ENCODE results near the gene MRRF.

Gene MRRF, protein sequence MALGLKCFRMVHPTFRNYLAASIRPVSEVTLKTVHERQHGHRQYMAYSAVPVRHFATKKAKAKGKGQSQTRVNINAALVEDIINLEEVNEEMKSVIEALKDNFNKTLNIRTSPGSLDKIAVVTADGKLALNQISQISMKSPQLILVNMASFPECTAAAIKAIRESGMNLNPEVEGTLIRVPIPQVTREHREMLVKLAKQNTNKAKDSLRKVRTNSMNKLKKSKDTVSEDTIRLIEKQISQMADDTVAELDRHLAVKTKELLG

DNA sequence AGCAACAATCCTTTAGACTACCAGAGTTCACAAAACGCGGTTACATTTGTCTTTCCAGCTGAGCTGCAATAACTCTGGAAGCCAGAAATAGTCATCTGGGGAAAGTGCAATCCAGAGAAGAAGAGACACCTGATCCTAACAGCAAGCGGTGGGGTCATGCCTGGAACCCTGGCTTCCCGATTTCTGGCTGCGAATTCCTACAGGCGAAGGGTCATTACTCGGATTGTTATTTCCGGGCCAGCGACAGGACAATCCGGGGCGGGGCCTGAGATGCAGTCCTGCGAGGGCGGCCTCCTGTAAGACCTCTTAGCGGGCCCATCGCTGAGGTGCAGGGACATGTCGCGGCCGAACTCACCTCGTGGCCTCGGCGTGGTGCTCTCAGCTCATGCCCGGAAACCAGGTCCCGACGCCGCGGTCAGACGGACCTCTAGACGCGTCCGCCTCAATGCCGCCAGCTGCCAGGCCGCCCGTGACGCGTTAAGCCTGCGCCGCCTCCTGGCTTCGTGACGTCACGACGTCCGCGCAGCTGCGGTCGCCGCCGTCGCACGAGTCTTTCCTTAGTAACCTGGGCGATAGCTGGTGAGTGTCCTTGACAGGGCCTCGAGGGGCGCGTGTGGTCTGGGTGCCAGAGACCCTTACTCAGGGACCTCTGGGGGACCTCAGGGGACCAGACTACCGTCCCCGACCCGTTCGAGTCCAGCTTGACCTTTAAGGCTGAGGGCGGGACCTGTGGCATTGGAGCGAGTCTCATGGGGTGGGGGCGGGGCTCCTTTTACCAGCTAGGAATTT, at the start of gene MRRF, which contains the start of gene RBM18:
MRRF (plus strand) TSS at position 523 of the 789 bp plus-strand sequence. CDS start 6,010 bp downstream, outside the sequence.
RBM18 (minus strand) TSS at position 481 of the 789 bp plus-strand sequence. CDS start 3,348 bp downstream, outside the sequence.
- peak within 1 kb of the TSS; percentile 97 to 99 for H3K4me3 Mint-ChIP-seq
- H3K9me3 Mint-ChIP-seq: no peaks in the 10 kb centered on the region
- peak within 1 kb of the TSS; percentile 100 for H3K27ac Mint-ChIP-seq
- peak; percentile 95 for ATAC-seq
- H3K4me1 Mint-ChIP-seq: peaks cover 43% of the 10 kb centered on the region
- peak; percentile 89 to 91 for DNase-seq
- no peaks in the 10 kb centered on the region for H3K27me3 Mint-ChIP-seq

DNA sequence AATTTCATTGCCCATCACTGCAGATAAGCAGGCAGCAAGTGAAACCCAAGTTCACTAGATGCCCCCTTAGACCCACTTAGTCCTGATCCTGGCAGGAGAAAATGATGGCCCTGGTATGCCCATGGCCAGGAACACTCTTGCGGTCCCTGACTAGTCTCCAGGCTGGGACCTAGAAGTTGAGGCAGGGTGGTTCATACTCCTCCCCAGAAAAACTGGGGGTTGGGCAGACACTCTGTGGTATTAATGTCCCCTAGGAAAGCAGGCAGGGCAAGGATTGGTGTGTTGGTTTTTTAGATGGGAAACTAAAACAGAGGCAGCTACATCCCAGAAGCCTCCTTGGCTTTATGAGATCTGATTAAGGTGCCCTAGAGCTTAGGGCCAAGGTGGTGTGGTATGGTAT, 49.0 kb upstream of the MRRF start:
- Mint-ChIP-seq H3K9me3 (no peaks in the 10 kb centered on the region), H3K27me3 (peaks cover 98% of the 10 kb centered on the region), H3K4me3 (no peak overlapping the region), H3K4me1 (peaks cover 39% of the 10 kb centered on the region), H3K27ac (no peak overlapping the region)
- DNase-seq (no peak), ATAC-seq (no peak)

DNA sequence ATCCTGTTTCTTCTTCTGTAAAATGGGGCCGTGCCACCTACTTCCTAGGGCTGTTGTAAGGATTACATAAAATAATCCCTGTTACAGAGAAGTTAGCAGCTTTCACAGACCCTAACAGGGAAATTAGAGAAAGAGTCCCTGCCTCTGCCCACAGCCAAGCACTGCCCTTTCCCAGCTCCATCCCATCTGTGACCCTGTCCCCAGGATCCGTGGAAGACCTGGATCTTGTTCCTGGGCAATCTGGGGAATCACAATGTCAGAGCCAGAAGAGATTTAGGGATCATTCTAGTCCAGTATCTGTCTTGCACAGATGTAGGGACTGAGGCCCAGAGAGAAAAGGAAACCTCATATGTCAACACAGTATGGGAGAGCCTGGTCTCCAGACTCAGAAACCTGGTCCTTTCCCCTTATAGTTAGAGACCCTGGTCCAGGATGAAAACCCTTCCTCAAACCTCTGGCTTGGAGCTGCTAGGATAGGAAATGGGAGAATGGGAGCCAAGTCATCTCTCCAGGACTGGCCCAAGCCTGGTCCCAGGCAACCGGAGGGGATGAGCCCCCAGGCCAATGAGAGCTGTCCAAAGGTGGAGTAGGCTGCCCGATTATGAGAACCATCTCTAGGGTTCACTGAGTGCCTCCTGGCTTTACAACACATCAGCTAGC, 48.4 kb upstream of the MRRF start:
- Mint-ChIP-seq H3K9me3 (no peaks in the 10 kb centered on the region), H3K4me1 (peaks cover 40% of the 10 kb centered on the region), H3K27me3 (peaks cover 98% of the 10 kb centered on the region), H3K27ac (no peak overlapping the region), H3K4me3 (no peak overlapping the region)
- DNase-seq (no peak), ATAC-seq (no peak)

DNA sequence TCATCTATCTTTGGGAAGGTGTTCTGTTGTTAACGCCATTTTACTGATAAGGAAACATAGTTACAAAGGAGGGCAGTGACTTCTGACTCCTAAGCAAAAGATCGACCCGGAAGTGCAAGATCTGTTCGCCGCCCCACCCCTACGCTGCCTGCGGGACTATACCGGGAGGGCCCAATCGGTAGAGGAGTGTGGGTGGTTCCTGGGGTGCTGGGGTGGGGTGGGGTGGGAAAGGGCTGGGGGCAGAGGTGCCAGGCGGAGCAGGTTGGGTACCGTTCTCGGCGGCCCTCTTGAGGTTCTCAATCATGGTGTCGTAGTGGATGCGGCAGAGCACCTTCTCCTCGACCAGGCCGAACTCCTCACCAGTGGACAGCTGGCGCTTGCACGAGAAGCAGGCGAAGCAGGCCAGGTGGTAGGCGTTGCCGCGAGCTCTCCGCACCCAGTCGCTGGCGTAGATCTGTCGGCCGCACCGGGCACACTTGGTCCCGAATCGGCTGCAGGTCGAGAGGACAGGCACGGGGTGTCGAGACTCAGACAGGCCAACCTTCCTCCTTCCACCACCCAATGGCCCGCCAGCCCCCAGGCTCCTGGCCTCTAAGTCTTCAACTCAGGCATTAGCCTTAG, 47.8 kb upstream of the MRRF start:
- no peak overlapping the region for H3K27ac Mint-ChIP-seq
- H3K27me3 Mint-ChIP-seq: peaks cover 98% of the 10 kb centered on the region
- DNase-seq (no peak), ATAC-seq (no peak)
- H3K4me3 Mint-ChIP-seq: no peak overlapping the region
- peaks cover 40% of the 10 kb centered on the region for H3K4me1 Mint-ChIP-seq
- no peaks in the 10 kb centered on the region for H3K9me3 Mint-ChIP-seq

DNA sequence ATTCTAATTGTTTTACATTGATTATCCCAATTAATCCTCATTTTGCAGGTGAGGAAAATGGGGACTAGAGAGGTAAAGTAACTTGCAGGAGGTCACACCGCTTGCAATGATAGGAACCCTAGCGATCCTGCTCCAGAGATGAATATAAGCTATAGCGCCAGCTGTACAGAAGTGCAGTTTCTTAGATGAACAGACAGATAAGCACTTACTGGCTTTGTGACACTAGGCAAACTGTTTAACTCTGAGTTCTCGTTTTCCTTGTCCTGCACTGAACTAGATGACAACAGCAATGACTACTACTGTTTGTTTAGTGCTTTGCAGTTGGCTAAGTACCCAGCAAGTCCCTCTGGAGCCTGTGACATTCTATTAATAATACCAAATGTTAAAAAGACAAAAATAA, 47.0 kb upstream of the MRRF start:
- peaks cover 40% of the 10 kb centered on the region for H3K4me1 Mint-ChIP-seq
- no peaks in the 10 kb centered on the region for H3K9me3 Mint-ChIP-seq
- no peak overlapping the region for H3K4me3 Mint-ChIP-seq
- peaks cover 98% of the 10 kb centered on the region for H3K27me3 Mint-ChIP-seq
- H3K27ac Mint-ChIP-seq: no peak overlapping the region
- ATAC-seq: no peak
- no peak for DNase-seq

DNA sequence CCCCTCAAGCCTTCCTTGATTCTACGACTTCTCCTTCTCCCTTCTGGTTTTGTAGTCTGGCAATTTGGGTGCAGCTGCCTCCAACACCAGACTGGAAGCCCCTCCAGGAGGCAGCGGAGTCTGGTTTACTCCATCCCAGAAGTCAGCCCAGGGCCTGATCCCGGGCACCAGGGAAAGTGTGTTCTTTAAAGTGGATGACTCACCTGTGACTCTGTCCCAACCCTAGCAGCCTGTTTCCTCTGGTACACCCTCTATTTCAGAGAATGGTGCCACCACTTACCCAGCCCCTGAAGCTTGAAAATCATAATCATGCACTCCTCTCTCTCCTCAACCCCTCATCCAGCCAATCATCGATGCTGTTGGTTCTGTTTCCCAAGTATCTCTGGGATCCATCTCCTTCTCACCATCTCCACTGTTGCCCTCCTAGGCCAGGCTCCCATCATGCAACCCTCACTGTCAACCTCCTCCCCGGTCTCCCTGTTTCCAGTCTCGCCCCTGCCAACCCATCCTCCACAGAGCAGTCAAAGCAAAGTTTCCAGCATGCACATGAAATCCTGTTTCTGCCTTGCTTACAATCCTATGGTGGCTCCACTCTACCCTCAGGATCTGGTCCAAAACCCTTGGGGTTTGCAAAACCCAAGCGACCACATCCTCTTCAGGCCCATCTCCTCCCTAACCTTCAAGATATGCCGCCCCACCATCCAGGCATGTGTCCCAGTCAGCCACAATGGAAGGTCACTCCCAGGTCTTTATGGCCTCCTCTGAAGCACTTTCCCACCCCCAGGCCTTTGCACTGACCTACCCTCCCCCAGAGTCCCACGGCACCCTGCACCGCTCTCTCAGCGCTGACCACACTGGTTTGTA, 46.4 kb upstream of the MRRF start:
- Mint-ChIP-seq H3K27me3 (peaks cover 98% of the 10 kb centered on the region), H3K9me3 (no peaks in the 10 kb centered on the region), H3K27ac (no peak overlapping the region), H3K4me1 (peaks cover 34% of the 10 kb centered on the region), H3K4me3 (peak overlapping the region; percentile 75 to 81)
- ATAC-seq (no peak), DNase-seq (no peak)

DNA sequence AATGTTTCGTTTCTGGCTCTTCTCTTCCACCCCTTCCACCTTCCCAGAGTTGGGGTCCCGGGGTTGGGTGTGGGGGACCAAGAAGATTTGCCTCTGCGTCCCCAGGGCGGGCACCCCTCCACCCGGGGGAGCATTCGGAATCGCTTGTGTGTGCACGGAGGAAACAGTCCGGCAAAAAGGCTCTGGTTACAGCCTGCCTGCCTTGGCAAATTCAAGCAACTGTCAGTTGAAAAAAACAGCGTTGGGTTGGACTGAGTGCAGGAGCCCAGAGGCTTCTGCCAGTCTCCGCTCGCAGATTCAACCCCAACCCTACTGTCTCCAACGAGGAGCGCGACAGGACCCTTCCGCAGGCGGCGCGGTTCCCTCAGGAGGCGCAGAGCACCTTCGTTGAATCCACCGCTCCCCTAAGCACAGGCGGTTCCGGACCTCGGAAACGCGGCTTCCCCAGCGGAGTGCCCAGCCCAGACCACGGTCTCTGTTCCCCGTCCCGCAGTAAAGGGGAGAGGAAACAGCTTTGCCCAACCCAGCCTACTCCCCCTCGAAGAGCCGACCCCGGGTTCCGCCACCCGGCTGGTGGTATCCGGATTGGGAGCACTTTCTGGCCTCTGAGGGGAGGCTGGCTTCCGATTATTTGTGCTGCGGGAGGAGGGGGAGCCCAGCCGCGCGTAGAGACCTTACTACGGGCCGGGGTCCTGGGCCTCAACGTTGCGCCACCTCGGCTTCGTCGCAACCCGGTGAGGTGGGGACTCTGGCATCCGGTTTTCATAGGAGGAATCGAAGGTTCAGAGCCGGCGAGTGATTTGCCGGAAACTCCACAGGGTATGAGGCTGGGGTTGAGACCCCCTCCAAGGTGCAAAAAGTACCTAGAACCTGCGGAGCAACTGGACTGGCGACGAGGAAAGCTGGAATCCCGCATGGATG, 45.5 kb upstream of the MRRF start:
- H3K4me1 Mint-ChIP-seq: peaks cover 30% of the 10 kb centered on the region
- peaks cover 100% of the 10 kb centered on the region for H3K27me3 Mint-ChIP-seq
- H3K9me3 Mint-ChIP-seq: no peaks in the 10 kb centered on the region
- H3K27ac Mint-ChIP-seq: peak overlapping the region in 1 of 2 donors; percentile 35
- DNase-seq (no peak), ATAC-seq (peak; percentile 34)
- H3K4me3 Mint-ChIP-seq: peak overlapping the region; percentile 75 to 81

DNA sequence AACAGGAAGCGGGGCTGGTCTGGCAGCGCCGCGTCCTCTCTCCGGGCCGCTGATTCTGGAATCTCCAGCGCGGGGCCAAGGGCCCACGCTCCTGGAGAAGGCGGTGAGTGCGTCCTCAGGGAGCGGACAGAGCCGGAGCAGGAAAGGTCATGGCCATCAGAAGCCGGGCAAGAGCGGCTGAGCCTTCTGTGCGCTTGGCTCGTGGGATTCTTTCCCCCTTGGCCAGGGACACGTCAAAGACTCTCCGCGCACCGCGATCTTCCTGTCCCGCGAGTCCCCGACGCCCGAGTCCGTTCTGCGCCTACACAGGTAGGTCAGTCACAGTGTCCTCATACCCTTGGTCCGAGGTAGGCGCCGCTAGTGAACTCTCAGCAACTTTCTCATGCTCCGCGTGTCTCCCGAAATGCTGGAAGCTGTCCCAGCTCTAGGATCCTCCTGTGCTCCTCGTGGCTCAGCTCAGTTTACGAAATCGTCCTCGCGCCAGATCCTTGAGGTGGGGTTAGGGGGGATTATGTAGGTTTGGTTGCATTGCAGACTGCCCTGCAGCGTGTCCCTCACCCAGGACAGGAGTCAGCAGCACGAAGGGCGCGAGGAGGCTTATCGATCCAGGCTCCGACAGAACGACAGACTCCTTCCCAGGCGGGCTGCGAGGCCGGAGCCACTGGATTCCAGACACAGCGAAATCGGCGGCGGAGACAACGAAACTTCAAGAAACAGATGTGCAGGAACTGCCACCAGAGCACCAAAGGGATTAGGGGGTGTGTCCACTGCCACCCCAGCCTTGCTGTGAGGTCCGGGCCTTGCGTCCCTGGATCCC, 44.6 kb upstream of the MRRF start:
- peaks cover 30% of the 10 kb centered on the region for H3K4me1 Mint-ChIP-seq
- H3K4me3 Mint-ChIP-seq: peak overlapping the region; percentile 75 to 81
- peak overlapping the region in 1 of 2 donors; percentile 15 for H3K27ac Mint-ChIP-seq
- no peak for ATAC-seq
- no peaks in the 10 kb centered on the region for H3K9me3 Mint-ChIP-seq
- peaks cover 100% of the 10 kb centered on the region for H3K27me3 Mint-ChIP-seq
- no peak for DNase-seq

DNA sequence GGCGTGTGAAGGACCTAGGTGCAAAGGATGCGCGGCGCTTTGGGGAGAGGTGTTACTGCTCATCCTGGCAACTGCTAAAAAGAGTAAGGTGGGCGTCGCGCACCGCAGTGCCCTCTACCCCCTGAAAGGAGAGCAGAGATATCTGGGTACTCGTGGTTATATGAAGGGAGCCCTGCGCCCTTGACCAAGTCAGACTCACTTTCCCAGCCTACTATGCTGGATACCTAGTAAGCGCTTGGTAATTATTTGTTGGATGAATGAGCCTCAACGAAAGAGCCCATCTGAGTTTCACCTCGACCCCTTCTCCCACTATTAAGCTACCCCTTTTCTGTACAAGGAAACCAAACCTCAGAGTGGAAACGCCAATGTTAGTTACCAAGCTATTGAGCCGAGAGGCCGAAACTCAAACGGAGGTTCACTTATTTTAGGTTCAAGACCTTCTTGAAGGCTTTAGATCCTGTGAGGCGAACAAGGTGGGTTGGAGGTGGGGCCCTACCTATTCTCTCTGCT, 44.0 kb upstream of the MRRF start:
- no peak overlapping the region for H3K4me3 Mint-ChIP-seq
- DNase-seq (no peak), ATAC-seq (no peak)
- H3K4me1 Mint-ChIP-seq: peaks cover 30% of the 10 kb centered on the region
- H3K27ac Mint-ChIP-seq: no peak overlapping the region
- H3K27me3 Mint-ChIP-seq: peaks cover 100% of the 10 kb centered on the region
- H3K9me3 Mint-ChIP-seq: no peaks in the 10 kb centered on the region

DNA sequence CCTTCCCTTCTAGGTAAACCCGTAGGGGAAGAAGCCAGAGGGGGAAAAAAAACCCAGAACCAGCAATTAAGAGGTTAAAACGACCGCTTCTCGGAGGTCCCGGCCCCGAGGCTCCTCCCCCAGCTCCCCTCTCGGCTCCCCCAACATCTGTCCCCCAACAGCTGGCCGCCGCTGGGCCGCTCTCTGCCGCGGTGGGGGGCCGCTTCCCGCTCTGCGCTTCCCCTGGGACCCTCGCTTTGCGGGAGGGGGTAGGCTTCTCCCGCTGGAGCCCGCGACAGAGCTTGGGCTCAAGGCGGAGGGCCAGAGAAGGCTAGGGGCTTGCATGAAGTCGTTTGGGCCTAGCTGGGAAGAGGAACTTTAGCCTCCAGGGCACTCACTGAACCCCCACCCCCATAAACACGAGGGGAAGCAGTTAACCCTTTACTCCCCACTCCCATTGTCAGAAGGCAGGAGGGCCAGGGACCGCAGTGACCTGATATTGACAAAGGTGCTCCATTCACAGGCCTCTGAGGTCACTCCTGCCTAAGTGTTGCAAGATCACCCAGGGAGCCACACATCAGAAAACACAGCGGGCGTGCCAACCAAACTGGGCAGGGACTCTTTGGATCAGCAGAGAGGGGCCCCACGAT, 43.4 kb upstream of the MRRF start:
- no peak overlapping the region for H3K4me3 Mint-ChIP-seq
- ATAC-seq: no peak
- peaks cover 30% of the 10 kb centered on the region for H3K4me1 Mint-ChIP-seq
- no peak for DNase-seq
- H3K9me3 Mint-ChIP-seq: no peaks in the 10 kb centered on the region
- H3K27me3 Mint-ChIP-seq: peaks cover 100% of the 10 kb centered on the region
- no peak overlapping the region for H3K27ac Mint-ChIP-seq

DNA sequence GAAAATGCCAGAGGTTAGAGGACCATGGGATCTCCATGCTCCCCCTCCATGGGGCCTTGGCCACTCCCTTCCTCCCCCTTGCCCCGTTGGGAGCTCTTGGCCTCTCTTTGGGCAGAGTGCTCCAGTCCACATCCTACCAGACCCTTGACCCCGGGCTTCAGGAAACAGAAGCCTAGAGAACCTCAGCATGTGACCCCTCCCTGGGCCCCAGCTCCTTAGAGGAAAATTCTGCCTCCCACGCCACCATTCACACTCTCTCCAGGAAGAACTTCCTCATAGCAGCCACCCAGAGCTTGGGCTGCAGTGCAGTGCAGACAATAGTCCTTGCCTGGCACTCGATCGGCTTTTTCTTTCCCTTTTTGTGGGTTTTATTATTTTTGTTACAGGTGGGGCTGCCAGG, 41.9 kb upstream of the MRRF start:
- peaks cover 96% of the 10 kb centered on the region for H3K27me3 Mint-ChIP-seq
- DNase-seq (no peak), ATAC-seq (no peak)
- no peak overlapping the region for H3K4me3 Mint-ChIP-seq
- H3K27ac Mint-ChIP-seq: no peak overlapping the region
- peaks cover 29% of the 10 kb centered on the region for H3K4me1 Mint-ChIP-seq
- H3K9me3 Mint-ChIP-seq: no peaks in the 10 kb centered on the region

DNA sequence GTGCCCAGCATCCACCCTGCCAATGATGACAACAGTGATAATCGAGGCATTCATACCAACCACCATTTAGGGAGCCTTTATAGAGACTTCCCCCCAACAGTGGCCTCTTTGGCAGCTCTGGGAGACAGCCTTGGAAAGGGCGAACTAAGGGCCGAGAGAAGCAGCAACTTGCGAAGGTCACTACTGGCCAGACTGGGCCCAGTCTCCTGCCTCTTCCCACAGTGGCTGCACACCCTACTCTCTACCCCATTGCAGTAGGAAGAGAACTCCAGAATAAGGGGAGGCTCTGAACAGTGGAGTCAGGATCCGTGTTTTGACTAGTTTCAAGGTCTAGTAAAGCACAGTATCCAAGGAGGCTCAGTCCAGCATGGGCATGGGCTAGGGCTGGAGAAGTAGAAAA, 41.2 kb upstream of the MRRF start:
- Mint-ChIP-seq H3K4me1 (peaks cover 23% of the 10 kb centered on the region), H3K27me3 (peaks cover 89% of the 10 kb centered on the region), H3K27ac (no peak overlapping the region), H3K9me3 (no peaks in the 10 kb centered on the region), H3K4me3 (no peak overlapping the region)
- no peak for DNase-seq
- no peak for ATAC-seq

All from stimulated activated naive CD8-positive, alpha-beta T cell treated with anti-CD3 and anti-CD28 coated beads, Interleukin-15, amount 100 ng/mL, for 72 hours (primary cell).